Epithelial cell of esophagus (primary cell): ENCODE data around the gene TMEM35A.
A peak's percentile ranks its signal among the peaks of the same experiment; 100 is the strongest.
"Not testable (repeated sequence)": the region's sequence is repeated elsewhere in the genome, so short reads cannot be mapped to it uniquely, and the experiment has no call there.

ENCODE experiments used
- DNase-seq: peaks from one replicate; pipeline ENCODE4 v3.0.0; 2010; ENCODE audit warnings: low read depth
- H3K4me3 ChIP-seq: 2 replicates; pipeline ENCODE4 v1.5.1; 2011; ENCODE audit warnings: mild to moderate bottlenecking, low read length, control low read depth
- CTCF ChIP-seq: IDR thresholded peaks from 2 replicates; pipeline ENCODE4 v1.5.1; 2011; ENCODE audit warnings: low read depth, mild to moderate bottlenecking, low read length, control low read depth, inconsistent platforms; ENCODE audit not compliant: insufficient read depth; ENCODE audit errors: missing control alignments

The TMEM35A gene, protein sequence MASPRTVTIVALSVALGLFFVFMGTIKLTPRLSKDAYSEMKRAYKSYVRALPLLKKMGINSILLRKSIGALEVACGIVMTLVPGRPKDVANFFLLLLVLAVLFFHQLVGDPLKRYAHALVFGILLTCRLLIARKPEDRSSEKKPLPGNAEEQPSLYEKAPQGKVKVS

DNA sequence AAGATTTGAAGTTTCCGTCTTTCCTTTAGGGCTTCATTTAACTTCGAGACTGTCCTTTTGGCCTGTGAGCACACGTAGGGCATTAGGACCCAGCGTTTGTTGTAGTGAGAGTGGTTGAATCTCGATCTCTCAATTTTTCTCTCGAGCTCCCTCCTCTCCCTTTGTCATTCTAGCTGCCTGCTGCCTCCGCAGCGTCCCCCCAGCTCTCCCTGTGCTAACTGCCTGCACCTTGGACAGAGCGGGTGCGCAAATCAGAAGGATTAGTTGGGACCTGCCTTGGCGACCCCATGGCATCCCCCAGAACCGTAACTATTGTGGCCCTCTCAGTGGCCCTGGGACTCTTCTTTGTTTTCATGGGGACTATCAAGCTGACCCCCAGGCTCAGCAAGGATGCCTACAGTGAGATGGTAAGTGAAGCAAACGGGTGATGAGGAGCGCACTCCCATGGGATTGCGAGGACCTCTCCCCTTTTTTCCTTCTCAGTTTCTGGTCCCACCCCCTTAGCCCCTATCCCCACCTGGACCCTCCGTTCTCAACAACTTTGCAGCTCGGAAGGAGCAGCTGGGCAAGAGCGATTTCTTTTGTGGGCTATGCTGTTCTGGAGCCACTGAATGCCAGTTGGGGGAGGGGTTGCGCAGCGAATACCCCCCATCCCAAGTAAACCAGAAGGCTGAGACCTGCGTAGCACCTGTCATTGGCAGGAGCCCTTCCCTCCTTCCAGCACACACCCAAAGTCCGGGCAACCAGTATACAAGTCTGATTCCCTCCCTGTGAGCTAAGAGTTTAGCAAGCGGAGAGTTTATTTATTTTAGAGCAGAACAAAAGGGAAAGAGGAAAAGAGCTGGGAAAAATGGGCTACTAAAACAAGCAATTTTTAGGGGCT lies at the start of gene TMEM35A:
Gene TMEM35A, plus strand, starts transcription at position 164 of the 883 bp plus-strand sequence. Its CDS starts 124 bp downstream, at position 288.
- no peak for DNase-seq
- no peak within 1 kb of the TSS for H3K4me3 ChIP-seq
- no peak for TF ChIP-seq CTCF

- no peak for DNase-seq
- TF ChIP-seq CTCF: no peak
- no peak overlapping the region for H3K4me3 ChIP-seq
Observed at GRCh38 chrX:101029665-101030064, 49.0 kb upstream of the TMEM35A start.

DNA sequence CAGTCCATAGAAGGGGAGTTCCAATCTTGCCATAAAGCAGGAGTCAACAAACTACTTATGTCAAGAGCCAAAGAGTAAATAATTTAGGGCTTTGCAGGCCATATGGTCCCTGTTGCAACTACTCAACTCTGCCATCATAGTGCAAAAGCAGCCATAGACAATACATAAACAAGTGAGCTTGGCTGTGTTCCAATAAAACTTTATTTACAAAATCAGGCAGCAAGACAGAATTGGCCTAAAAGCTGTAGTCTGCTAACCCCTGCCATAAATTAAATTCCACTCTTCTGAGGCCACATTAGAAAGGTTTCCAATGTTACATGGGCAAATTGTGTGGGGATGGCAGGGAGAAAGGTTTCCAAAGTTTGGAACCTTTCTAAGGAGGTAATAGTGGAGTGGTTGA lies 41.4 kb upstream of the TMEM35A start:
- no peak overlapping the region for H3K4me3 ChIP-seq
- no peak for TF ChIP-seq CTCF
- no peak for DNase-seq

GRCh38 chrX:101040197-101040596 lies 38.5 kb upstream of the TMEM35A start:
- no peak overlapping the region for H3K4me3 ChIP-seq
- no peak for DNase-seq
- TF ChIP-seq CTCF: no peak

GRCh38 chrX:101051153-101051548 lies 27.5 kb upstream of the TMEM35A start:
- H3K4me3 ChIP-seq: peak overlapping the region; percentile 64
- no peak for DNase-seq
- TF ChIP-seq CTCF: no peak

DNA sequence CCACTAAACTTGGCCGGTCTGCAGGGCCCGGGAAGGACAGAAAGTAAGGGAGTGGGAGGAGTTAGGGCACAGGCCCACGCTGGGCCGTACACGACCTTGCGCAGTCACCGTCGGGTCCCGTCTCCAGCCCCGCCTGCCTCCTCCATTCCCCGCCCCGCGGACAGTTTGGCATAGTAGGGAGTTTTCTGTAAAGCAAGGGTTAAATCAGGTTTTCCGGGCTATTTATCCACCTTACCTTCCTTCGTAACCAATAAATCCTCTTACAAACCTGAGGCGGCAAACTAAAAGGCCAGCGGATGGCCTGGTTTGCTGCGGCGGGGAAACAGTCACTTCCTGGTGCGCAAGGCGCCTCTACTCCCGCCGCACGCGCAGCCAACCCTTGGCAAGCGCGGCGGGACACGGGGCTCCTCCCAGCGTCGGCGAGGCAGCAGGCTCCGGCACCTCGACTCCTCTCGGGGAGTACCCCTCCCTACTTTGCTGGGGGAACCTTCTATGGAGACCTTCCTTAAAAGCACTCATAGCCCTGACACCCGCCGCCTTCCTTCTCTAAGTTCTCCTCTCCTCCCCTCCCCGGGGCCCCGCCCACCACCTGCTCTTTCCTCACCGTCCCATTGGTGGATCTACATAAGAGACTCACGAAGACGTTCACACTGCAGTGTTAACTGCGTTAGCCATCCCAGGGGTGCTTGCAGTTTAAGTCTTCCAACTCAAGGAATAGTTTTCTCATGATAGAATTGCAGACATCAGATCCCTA lies 27.0 kb upstream of the TMEM35A start, which contains the start of gene TRMT2B:
Gene TRMT2B, minus strand, starts transcription at position 563 of the 754 bp plus-strand sequence. CDS start 9,822 bp downstream, outside the sequence.
- DNase-seq: peak; percentile 70
- H3K4me3 ChIP-seq: peak within 1 kb of the TSS; percentile 64
- TF ChIP-seq CTCF: no peak

DNA sequence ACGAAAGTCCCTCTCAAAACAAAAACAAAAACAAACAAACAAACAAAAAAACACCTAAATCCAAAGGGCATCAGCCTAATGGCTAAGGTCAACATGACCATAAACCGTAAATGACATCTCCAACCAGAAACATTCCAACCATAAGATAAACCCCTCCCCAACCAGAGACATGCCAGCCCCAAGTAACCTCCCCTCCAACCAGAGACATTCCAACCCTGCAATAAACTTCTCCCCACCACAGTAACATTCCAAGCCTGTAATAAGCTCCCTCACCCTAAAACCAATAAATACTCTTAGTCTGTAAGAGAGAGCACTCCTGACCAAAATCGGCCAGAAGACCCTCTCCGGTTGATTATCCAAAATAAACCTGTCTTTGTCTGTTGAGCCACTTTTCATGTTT lies 22.1 kb upstream of the TMEM35A start:
- DNase-seq, H3K4me3 ChIP-seq: not testable (repeated sequence)
